DMS153 (cell line): ENCODE results near the gene PLPPR3.

Experiments
- DNase-seq: peaks from one replicate; lab custom pipeline; 2025; lab: John Stamatoyannopoulos, UW

Gene PLPPR3

DNA sequence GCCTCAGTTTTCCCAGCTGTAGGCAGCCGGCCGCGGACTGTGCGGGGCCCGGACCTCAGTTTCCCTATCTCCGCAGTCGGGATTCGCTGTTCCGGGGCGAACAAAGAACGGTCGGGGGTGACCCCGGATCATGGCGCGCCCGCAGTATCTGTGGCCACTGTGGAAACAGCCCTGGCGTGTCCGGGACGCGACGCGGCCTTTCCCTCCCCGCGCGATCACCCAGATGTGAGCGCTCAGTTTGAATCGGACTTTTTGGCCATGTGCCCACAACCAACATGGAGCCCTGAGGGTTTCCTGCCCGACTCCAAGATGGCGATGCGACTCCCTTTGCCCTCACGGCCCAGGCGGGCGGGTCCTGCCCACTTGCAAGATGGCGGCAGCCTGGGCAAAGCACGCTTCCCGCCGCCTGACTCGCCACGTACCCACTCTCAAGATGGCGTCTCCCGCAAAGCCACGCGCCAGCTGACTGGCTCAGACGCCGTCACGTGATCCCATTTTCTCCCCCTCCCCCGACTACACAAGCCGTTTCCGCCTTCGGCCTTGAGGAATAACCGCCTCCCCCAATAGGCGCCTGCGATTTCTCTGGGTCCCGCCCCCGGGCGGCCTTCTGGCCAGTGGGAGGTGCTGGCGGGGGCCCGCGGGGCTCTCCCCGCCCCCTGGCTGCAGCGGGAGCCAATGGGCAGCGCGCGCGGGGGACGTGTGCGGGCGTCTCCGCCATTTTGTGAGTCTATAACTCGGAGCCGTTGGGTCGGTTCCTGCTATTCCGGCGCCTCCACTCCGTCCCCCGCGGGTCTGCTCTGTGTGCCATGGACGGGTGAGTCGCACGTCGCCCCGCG, 24.8 kb downstream of the PLPPR3 start, which contains the start of gene PTBP1:
PTBP1 (plus strand) TSS at position 761 of the 836 bp plus-strand sequence; CDS start at position 807, 46 bp downstream.
- DNase-seq: peak; percentile 97

DNA sequence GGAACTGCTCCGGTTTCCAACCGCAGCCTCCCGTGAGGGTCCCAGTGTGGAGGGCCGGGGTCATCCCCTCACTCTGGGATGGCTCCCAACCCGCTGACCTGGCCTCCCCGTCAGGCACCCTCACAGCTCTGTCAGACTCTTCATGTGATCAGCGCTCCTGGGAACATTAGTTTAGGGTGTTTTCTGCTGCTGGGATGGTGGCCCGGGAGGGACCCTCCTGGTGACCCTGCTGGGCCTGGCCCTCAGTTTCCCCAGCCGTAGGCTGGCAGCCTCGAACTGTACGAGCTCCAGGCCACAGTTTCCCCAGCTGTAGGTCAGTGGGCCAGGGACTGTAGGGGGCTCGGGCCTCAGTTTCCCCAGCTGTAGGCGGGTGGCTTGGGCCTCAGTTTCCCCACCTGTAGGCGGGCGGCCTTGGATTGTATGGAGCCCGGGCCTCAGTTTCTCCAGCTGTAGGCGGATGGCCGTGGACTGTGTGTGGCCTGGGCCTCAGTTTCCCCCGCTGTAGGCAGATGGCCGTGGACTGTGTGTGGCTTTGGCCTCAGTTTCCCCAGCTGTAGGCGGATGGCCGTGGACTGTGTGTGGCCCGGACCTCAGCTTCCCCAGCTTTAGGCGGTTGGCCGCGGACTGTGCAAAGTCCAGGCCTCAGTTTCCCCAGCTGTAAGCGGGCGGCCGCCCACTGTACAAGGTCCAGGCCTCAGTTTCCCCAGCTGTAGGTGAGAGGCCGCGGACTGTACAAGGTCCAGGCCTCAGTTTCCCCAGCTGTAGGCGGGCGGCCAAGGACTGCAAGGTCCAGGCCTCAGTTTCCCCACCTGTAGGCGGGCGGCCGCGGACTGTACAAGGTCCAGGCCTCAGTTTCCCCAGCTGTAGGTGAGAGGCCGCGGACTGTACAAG, 25.8 kb downstream of the PLPPR3 start:
- DNase-seq: no peak

DNA sequence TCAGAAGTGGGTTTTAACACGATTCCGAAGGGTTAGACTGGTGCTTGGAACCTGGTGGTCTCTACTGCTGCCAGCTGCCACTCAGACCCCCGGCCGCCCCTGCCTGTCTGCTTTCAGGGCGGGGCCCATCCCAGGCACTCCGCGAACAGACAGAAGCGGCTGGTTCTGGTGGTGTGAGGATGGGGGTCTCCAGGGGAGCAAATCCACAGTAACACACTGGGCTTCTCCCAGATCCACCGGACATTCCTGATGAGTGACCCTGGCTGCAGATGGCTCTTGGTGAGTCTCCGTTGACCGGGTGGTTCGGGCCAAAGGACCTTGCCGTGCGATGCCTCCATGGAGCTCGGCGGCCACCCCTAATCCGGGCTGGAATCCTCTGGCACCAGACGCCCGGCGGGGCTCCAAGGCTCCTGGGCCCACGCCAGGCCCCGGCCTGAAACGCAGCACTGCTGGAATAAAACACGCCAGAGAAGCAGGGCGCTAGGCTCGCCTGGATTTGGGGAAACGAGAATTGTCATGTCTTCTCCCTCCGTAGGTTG, 26.6 kb downstream of the PLPPR3 start:
- DNase-seq: no peak

DNA sequence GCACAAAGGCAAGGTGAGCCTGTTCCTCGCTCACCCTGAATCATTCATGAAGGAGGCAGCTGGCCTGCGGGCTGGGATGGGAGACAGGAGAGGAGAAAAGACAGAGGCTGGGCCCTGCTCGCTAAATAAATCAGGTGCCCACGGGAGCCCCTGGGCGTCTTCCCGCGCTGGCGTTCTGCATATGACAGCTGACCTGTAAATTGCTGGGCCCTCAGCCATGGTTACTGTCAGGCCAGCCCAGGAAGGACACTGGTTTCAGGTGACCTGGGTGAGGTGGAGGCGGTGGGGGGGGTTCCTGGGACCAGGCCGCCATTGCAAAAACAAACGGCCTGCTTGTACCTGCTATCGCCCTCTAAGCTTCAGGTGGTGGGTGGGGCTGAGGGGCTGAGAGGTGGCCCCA, 27.9 kb downstream of the PLPPR3 start:
- no peak for DNase-seq

DNA sequence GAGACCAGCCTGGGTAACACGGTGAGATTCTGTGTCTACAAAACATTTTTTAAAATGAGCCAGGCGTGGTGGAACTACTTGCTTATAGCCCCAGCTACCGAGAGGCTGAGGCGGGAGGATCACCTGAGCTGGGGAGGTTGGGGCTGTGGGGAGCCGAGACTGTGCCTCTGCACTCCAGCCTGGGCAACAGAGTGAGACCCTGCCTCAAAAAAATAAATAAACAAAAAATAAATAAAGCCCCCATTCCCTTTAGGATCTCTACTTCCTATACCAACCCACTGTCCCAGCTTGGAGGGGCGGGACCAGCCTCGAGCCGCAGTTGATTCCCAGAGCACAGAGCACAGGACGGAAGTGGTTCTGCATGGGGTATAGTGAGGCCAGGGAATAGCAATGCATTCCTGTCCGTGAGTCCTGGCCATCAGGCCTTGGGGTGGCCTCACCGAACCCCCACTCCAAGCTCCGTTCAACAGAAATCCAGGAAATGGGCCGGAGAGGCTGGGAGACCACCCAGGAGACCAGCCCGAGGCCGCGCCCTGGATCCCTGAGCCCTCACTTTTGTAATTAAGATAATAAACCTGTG, 29.4 kb downstream of the PLPPR3 start:
- no peak for DNase-seq

DNA sequence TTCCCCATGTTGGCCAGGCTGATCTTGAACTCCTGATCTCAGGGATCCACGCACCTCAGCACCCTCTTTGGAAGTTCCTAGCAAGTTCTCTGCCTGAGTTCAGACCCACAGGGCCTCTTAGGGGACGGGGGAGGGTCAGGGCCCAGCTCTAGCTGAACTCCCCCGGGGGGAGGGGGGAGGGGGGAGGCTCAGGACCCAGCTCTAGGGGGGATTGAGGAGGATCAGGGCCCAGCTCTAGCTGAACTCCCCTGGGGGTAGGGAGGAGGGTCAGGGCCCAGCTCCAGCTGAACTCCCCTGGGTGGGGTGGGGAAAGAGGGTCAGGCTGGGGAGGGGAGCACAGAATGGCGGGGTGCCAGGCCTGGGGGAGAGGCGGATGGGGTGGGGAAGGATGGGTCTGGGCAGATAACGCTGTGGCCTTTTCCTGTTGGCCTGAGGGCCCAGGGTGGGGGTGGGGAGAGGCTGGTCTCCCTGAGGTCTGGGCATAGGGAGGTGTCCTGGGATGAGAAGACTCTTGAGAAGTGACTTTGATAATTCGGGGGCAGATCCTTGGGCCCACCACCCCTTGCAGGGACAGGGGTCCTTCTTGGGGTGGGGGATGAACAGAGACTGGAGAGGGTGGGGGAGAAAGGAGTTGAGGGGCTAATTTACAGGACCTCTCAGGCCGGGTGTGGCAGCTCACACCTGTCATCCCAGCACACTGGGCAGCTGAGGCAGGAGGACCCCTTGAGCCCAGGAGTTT, 30.0 kb downstream of the PLPPR3 start:
- no peak for DNase-seq

DNA sequence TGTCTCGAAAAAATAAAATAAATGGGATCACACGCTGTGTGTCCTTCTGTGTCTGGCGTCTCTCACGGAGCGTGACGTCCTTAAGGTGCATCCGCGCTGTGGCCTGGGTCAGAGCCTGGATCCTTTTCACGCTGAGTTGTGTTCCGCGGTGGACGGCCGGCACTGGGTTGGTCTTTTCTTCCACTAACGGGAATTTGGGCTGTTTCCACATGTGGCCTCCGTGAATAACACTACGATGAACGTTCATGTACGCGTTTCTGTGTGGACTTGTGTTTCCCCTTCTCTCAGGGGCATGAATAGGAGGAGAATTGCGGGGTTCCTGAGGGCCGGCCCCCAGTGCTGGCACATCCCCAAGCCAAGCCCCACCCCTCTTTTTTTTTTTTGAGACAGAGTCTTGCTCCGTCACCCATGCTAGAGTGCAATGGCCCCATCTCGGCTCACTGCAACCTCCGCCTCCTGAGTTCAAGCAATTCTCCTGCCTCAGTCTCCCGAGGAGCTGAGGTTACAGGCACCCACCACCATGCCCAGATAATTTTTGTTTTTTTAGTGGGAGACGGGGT, 30.7 kb downstream of the PLPPR3 start:
- no peak for DNase-seq

DNA sequence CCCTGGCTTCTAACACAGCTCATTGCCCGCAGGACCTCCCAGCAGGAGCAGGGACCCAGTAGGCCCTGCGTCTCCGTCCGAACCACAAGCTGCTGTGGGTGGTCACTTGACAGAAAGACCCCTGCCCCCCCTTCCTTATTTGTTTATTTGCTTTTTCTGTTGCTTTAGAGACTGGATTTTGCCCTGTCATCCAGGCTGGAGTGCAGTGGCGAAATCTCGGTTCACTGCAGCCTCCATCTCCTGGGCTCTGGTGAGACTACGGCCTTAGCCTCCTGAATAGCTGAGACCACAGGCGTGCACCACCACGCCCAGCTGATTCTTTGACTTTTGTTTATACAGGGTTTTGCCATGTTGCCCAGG, 32.1 kb downstream of the PLPPR3 start:
- DNase-seq: no peak

DNA sequence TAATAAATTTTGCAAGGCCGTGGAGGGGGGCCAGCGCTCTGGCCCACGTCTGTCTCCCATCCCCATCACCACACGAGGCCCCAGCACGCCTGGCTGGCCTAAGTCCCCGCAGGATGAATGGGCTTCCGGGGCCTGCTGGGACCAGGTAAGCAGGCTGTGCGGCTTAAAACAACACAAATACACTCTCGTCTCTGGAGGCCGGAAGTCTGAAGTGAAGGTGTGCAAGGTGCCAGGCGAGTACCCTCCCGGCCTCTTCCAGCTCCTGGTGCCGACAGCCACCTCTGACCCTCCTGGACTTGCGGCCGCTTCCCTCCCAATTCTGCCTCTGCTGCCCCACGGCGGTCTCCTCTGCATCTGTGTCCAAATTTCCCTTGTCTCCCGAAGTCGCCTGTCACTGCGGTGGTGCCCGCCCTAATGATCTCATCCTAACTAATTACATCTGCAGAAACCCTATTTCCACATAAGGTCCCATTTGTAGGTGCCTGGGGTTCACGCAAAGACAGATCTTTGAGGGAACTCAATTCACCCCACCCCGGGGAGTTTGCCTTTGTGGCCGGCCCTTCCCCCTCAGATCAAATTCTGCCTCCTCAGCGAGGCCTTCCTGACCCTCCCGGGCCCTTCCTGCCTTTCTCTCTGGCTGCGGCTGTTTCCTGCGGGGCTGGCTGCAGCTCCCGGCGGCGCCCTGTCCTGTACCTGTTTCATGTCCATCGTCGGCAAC, 32.6 kb downstream of the PLPPR3 start:
- DNase-seq: peak; percentile 48

DNA sequence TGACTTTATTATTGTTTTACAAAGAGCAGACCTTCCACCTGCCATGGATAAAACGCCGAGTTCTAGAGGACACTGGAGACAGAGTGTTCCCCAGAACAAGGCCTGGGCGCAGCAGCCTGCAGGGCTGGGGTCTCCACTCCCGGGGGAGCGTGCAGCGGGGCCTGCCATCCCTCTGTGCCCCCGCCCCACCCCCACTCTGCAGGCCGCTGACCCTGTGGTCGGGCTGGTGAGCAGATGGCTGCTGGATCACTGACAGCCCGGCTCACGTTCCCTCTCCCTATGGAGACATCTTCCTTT, 33.1 kb downstream of the PLPPR3 start:
- no peak for DNase-seq

DNA sequence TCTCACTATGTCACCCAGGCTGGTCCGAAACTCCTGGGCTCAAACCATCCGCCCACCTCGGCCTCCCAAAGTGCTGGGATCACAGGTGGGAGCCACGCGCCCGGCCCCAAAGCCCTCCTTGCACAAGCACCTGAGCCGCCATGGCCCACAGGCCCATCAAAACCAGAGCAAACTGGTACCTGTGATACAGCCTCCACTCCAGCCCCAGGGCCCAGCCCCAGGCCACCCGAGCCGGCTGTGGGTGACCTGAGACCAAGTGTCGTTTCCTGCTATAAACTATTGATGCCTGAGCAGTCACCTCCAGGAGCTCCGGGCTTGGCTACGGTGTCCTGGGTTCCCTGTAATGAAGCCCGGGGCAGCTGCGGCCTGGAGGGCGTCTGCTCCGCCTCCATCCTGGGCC, 34.2 kb downstream of the PLPPR3 start:
- no peak for DNase-seq

DNA sequence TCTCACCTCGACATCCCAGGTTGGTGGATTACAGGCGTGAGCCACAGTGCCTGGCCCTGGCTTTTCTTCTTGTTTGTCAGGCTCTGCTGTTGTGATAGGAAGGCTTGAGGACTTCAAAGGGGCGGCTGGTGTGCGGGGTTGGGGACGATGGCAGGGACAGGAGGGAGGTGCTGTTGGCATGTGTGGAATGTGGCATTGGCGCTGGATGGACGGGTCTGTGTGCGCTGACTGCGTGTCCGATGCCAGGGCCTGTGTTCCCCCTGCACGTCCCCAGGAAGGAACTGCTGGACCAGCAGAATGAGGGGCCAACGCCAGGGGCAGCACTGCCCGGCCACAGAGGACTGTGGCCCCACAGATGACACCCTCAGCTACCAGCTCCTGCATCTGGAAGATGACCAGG, 37.2 kb downstream of the PLPPR3 start:
- DNase-seq: no peak

DNA sequence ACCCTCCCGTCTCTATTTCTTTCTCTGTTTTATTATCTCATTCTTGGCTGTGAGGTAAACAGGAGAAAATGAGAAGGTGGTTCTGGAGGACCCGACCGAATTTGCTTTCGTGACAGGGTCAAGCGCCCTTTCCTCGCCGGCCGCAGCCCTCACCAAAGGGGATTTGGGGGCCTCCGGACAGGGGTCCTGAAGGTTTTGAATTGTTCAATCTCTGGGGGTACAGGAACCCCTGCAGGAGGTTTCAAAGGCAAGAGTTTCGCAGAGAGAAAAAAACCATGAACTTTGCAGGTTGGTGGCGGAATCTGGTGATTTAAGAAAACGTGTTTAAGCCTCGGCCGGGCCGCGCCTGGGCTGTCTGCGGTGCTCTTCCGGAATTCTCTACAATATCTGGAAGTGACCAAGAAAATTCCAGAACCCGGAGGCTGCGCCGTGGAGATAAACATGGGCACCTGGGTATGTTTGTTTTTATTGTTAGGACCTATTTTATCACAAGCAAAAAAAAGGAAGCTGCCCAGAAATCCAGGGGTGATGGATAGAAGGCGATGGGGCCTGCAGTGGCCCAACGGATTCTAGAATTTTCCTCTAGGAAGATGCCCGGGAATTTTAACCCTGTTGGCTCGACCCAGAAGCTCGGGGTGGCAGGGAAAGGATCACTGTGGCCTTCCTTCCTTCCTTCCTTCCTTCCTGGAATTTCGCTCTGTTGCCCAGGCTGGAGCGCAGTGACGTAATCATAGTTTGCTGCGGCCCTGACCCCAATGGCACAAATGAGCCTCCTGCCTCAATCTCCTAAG, 38.7 kb downstream of the PLPPR3 start:
- no peak for DNase-seq

DNA sequence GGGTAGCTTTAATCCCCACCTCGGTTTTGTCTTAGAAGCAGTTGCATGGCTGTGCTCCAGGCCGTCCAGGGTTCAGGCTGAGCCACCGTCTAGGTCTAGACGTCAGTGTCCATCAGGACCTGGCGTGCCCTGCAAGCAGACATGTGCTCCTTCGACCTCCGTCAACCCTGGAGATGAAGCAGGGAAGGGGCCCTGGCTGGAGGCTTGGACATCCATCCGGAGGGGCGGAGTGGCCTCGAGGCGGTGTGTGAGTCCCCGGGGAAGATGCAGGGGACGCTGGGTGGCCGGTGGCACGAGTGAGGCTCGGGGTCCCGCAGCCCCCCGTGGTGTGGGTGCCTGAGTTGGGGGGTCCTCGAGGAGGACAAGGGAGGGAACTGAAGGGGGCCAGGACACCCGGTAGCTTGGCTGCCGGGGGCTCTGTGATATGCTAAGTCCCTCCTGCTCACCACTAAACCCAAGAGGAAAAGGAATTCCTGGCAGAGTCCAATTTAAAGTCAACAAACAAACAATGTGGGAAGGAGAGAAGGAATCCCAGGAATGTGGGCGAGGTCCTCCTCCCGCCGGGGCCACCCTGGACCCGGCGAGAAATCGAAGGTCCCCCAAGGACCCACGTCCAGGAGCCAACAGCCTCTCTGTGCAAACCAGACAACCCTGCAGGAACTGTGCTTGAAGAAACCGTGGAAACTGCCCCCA, 39.4 kb downstream of the PLPPR3 start:
- DNase-seq: no peak

DNA sequence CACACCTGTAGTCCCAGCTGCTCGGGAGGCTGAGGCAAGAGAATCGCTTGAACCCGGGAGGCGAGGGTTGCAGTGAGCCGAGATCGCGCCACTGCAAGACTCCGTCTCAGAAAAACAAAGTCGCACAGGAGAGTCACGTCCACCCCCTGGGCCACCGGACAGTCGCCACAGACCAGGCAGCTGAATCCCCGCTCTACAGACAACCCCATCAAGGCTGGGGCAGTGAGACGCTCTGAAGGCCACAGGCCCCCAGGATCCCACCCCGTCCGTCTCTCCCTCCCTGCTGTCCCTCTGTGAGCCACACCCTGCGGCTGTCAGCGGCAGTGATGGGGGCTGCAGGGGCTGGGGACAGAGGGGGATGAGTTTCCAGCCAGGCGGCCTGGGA, 40.0 kb downstream of the PLPPR3 start:
- DNase-seq: no peak

DNA sequence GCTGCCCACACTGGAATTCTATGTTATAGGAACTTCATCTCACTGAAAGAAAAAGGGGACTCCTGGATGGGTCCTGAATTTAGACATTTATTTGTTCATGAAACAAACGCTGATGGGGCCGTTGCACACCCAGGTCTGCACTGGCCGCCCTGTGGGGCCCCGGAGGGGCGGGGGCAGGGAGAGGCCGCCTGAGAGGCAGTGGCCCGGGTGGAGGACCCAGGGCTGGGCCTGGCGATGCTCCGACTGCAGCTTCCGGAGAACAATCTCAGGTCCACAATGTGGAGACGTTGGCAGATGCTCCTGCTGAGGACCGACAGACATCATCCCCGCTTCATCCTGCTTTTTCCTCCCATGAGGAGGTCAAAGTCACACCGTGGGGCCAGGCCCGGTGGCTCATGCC, 40.8 kb downstream of the PLPPR3 start:
- no peak for DNase-seq

DNA sequence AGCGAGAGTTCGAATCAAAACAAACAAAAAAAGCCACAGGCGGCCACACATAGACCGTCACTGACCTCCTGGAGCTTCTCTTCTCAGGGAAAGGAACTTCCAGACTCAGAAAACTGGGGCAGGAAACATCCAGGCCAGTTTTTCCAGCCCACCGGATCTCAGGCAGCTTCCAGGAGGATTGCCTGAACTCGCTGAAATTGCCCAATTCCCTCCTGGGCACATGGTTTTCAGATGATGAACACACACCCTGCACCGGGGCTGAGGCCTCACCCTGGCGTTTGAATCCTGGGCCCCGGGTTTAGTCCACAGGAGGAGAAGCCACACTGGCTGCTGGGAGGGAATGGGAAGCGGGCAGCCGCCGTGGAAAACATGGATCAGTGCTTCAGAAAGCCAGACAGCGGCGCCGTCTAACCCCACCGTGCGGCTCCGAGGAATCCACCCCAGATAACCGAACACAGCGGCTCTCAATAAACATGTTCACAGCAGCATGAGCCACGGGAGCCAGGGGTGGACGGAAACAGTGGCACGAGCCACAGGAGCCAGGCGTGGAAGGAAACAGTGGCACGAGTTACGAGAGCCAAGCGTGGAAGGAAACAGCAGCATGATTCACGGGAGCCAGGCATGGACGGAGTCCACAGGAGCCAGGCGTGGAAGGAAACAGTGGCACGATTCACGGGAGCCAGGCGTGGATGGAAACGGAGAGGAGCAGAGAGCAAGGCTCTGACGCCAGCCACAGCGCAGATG, 42.7 kb downstream of the PLPPR3 start:
- no peak for DNase-seq

DNA sequence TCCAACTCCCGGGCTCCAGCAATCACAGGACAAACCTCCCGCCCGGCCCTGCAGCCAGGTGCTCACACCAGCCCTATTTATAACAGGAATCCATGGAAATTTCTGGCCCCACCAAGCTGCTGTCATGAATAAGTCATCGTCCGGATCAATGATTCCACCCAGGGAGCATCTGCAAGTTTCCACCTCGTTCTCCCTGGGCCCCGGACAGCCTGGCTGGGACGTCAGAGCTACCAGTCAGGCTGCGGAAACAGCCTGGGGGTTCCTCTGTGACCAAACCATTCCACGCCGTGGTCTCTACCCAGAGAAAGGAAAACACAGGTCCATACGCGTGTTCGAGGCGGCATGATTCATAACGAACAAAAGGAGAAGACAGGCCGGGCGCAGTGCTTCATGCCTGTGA, 45.2 kb downstream of the PLPPR3 start:
- DNase-seq: no peak
